ENCODE measurements around the gene ABCC6.
"Not testable (repeated sequence)": the region's sequence is repeated elsewhere in the genome, so short reads cannot be mapped to it uniquely, and the experiment has no call there.

The ABCC6 gene

DNA sequence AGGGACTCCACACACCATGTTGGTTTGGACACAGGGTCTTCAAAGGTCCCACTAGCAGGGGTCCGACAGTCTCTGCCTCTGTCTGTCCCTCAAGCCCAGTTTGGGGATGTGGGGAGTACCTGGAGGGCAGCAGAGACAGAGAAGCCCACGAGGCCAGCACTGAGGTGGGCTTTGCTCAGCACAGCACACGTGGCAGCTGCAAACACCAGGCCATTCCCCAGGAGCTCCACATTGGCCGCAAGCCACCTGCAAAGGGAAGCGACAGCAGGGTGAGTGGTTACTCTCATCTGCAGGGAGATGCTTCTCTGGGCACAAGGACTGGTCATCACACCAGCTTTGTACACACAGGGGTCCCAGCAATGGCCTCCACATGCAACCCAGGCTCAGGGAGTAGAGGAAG lies 62.0 kb downstream of the ABCC6 start:
- DNase-seq (ENCODE audit: low read depth), result no peak

DNA sequence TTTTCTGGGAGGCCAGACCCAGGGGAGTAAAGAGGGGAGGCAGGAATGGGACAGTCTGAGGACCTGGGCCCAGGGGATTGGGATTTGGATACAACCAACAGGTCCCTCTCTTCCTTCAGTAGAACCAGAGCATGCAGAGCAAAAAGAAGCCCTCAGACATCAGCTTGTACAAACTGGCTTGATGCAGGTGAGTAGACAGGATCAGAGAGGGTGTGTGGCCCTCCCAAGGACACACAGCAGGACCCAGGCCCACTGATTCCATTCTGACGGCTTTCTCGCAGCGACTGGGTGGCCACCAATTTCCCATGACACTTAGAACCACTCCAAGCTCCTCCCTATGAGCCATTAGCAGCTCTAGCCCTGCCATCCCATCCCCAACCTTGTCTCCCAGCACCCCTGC lies 63.6 kb downstream of the ABCC6 start:
- DNase-seq (ENCODE audit: low read depth), result no peak

DNA sequence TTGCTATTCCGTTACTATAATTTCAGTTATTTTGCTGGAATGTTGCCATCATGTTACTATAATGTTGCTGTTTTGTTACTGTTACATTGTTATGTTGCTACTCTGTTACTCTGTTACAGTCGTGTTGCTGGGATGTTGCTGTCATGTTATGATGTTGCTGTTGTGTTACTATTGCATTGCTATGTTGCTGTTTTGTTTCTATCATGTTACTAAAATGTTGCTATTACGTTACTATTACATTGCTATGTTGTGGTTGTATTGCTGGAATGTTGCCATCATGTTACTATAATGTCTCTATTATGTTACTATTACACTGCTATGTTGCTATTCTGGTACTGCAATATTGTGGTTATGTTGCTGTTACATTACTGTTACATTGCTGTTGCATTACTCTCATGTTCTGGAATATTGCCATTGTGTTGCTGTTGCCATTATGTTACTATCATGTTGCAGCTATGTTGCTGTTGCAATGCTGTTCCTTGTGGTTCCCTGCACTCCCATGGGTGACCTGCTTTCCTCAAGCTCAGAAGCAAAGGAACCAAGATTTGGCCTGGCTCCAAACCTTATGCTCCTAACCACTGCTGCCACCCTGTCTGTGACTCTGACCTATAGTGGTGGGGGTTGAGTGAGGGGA lies 64.4 kb downstream of the ABCC6 start:
- no peak for DNase-seq (ENCODE audit: low read depth)

DNA sequence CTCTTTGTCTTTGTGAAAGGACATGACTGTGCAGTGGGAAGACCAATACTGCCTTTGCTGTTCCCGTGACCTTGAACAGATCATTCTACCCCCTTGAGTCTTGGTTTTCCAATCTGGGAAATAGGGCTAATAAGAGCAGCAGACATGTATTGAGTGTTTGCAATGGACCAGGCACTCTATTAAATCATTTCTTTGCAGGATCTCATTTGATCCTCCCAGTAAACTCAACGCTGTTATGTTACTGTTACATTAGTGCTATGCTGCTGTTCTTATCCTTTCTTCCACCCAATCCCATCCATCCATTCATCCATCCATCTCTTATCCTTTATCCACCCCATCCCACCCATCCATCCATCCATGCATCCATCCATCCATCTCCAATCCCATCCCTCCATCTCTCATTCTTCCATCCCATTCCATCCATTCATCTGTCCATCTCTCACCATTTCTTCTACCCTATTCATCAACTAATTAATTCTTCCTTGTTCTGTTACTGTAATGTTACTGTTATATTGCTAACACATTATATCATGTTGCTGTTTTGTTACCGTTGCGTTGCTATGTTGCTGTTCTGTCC lies 65.1 kb downstream of the ABCC6 start:
- DNase-seq (ENCODE audit: low read depth), result no peak

DNA sequence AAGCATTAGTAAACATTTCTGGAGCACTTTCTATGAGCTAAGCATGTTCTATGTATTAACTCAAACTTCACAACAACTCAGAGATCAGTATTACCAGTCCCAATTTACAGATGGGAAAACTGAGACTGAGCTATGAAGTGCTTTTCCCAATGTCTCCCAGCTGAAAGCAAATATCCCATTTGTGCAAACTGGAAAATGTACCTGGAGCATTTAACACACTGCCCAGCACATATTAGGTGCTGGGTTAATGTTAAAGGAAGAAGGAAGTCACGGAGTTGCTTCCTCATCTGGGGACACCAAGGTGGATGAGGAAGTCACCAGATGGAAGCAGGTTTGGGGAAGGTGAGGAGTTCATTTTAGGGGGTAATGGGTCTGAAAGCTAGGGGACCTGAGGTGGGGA lies 66.1 kb downstream of the ABCC6 start:
- no peak for DNase-seq (ENCODE audit: low read depth)

DNA sequence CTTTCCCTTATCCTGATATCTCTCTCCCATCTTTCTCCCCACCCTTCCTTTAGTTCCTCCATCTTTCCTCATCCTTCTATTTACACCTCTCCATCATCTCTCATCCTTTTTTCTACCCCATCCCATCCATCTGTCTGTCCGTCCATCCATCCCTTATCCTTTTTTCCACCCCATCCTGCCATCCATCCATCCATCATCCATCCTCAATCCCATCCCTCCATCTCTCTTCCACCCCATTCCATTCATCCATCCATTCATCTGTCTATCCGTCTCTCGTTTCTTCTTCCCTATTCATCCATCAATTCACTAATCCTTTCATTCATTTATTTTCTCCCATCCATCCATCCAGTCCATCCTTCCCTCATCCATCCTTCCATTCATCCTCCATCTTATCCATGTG lies 68.1 kb downstream of the ABCC6 start:
- DNase-seq (ENCODE audit: low read depth), result no peak

DNA sequence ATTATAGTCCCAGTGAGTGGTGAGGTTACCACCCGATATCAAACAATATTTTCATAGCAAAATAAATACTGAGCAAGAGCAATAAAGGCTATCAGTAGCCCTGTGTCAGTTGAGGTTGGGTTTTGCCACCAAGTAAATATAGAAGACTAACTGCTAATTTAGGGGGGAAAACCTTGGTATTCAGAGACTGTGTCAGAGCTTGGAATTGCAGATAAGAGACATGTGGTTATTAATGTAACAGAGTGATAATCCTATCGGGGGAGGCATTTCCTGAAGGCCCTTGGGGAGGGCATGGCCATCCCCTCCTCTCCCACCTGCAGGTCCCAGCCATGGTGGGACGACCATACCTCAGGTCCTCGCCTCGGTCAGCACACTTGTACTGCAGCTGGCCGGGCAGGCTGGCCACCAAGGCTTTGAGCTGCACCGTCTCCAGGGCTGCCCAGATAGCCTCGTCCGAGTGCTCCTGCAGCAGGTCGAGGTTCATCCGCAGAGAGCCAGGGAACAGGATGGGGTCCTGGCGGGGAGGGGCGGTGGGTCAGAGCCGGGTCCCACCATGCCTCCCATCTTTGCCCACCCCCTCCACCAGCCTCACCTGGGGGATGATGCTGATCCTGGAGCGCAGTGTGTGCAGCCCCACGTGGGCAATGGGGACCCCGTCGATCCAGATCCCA lies 68.9 kb downstream of the ABCC6 start:
- DNase-seq (ENCODE audit: low read depth), result no peak

DNA sequence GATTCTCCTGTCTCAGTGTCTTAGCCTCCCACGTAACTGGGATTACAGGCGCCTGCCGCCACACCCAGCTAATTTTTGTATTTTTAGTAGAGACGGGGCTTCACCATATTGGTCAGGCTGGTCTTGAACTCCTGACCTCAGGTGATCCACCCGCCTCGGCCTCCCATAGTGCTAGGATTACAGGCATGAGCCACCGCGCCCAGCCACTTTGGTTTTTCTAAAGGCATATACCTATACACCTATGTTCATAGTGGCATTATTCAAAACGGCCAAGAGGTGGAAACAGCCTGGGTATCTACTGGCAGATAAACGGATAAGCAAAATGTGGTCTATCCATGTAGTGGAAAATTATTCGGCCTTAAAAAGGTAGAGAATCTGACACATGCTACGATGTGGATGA lies 70.3 kb downstream of the ABCC6 start:
- DNase-seq (ENCODE audit: low read depth), result not testable (repeated sequence)

DNA sequence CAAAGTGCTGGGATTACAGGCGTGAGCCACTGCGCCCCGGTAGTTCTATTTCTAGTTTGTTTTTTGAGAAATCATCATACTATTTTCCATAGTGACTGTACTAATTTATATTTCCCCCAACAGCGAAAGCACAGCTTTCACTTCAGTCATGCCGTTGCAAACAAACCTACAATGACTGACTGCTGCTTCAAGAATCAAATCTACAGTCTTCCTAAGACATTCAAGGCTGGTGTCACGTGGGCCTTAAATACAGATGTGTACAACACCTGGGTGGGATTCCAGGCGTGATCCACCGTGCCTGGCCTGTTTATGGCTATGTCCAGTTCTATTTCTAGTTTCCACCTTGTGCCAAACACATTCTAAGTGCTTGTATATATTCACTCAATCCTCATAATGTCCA lies 72.0 kb downstream of the ABCC6 start:
- DNase-seq (ENCODE audit: low read depth), result no peak

DNA sequence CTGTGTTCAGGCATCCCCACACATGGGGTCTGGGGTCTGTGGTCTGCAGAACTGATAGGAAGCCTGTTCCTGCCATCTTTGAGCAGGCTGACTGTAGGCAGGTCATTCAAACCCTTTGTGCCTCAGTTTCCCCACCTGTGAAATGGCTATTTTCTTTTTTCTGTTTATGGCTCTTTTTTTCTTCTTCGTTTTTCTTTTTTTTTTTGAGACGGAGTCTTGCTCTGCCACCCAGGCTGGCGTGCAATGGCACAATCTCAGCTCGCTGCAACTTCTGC lies 72.5 kb downstream of the ABCC6 start:
- no peak for DNase-seq (ENCODE audit: low read depth)

DNA sequence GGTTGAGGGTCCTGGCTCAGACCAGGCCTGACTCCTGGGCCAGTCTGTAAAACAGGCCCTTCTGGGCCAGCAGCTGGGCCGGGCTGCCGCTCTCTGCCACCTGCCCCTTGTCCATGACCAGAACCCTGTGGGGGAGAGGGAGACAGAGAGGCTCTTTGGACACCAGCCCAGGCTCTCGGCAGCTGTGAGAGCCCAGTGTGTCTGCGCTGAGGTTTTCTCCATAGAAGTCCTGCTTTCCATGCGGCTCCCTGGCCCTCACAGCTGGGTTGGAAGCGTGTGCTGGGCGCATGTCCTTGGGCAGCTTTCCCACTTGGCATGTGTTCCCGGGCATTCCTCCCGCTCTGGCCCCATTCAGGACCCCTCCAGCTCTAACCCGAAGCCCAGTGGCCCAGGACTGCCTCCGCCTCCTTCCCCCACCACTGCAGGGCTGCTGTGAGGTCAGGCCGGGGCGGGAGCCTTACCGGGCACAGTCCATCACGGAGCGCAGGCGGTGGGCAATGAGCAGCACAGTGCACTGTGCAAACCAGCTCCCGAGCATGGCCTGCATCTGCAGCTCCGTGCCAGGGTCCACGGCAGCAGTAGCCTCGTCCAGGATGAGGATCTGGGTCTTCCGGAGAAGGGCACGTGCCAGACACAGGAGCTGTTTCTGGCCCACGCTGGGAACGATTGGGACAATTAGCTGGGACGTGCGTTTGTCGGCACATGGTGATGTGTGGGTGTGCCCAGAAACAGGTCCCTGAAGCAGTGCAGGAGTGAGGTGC lies 73.0 kb downstream of the ABCC6 start:
- DNase-seq (ENCODE audit: low read depth), result no peak

DNA sequence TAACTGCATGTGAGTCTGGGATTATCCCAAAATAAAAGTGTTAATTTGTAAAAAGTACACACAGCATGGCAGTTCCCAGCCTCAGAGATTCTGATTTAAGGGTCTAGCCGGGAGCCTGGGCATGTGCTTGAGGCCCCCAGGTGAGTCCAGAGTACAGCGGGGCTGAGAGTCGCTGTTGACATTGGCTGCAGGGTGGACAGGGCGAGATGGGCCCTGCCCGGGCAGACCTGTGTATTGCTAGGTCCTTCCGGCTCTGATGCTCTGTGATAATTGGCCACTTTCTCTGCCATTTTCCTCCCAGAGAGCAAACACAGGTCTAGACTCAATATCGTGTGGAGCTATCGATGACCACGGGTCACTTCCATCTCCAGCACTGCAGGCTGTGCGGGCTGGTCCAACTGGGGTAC lies 73.6 kb downstream of the ABCC6 start:
- DNase-seq (ENCODE audit: low read depth), result no peak

DNA sequence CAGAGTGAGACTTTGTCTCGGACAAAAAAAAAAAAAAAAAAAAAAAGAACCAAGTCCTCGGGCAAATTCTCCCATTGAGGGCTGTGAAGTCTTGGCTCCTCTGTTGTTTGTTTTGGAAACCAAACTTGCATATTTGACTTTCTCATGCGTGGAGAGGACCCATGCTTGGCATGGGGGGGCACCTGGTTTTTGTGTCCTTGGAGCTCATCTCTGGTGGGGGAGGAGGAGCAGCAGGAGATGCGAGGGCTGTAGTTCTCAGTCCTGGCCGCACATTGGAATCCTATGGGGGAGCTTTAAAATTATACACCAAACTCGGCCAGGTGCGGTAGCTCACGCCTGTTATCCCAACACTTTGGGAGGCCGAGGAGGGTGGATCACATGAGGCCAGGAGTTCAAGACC lies 74.5 kb downstream of the ABCC6 start:
- no peak for DNase-seq (ENCODE audit: low read depth)

DNA sequence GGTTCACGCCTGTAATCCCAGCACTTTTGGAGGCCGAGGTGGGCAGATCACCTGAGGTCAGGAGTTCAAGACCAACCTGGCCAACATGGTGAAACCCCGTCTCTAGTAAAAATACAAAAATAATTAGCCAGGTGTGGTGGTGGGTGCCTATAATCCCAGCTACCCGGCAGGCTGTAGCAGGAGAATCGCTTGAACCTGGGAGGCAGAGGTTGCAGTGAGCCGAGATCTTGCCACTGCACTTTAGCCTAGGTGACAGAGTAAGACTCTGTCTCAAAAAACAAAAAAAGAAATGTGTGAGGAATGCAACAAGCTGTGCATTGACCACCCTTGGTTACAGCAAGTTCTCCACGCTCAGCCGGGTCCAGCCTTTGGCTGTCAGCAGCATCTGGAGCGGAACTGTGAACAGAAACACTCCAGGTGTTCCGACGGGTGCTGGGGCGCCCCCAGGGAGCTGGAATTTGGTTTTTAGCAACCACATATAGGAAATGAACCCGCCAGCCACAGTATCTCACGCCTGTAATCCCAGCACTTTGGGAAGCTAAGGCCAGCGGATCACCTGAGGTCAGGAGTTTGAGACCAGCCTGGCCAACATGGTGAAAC lies 75.2 kb downstream of the ABCC6 start:
- DNase-seq (ENCODE audit: low read depth), result not testable (repeated sequence)

DNA sequence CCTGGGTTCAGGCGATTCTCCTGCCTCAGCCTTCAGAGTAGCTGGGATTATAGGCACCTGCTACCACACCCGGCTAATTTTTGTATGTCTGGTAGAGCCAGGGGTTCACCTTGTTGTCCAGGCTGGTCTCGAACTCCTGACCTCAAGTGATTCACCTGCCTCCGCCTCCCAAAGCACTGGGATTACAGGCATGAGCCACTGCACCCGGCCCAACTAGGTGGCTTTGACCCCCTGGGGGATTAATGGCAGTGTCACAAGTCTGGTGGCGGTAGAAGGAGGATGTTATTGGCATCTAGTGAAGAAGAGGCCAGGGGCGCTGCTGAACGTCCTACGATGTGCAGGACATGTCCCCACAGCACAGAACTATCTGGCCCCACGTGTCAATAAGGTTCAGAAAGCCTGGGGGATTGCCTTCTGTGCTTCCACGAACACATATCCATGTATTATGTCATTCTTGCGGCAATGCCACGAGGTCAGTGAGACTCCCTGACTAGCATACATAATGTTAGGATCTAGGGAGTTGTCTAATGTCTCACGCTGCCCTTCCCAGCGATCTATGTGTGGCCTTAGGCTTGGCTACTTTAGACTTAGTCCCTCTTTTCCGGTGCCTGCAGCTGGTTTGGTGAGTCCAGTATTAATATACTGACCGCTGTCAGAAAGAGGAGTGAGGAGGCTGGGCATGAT lies 75.8 kb downstream of the ABCC6 start:
- DNase-seq (ENCODE audit: low read depth), result no peak

DNA sequence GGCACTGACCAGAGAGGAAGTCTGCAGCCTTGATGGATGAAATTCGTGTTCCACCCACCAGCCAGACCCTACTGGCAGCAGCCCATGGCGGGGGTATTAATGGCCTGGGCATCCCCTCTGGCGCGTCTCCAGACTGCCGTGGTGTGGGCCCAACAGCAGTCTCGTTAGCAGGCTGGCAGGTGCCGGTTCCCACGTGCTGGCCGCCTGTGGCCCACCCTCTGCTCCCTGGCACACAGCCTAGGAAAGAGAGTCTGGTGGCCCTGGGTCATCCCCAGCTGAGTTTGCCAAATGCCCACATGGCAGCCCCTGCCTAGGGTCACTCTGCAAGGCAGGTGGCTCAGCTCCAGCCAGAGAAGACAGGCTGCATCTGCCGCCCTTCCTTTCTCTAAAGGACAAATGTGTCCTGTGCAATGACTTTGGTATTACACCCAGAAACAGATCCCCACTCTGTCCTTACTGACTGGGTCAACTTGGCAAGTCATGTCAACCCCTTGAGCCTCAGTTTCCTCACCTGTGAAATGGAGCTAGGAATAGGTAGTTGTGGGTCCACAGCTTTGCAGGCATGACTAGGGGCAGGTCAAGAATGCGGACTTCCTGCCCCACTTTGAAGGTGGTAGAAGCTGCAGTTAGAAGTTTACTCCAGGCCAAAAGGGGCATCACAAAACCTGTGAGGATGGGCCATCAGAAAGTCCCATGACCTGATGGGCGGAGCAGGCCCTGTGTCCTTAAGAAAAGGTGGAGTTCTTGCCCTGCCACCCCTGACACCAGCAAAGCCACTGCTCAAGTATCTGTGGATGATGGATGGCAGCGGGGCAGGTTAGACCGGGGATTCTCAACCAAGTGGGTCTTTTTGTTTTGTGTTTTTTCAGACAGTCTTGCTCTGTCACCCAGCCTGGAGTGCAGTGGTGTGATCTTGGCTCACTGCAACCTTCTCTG lies 76.6 kb downstream of the ABCC6 start:
- no peak for DNase-seq (ENCODE audit: low read depth)

DNA sequence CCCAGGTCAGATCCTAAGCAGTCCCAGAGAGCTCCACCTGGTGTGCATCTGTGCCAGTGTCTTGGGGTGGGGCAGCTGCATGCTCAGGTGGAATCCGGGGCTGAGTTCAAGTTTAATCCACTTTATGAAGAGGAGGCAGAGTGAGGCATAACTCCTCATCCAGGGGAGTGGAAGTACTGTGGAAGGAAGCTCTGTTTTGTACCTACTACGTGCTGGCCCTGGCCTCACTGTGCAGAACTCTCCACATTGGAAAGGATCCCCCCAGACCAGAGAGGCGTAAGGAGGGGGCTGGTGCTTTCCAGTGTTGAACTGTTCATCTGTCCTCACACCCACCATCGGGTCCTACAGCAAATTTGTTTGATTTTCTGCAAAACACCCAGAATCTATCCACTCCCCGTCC lies 78.0 kb downstream of the ABCC6 start:
- no peak for DNase-seq (ENCODE audit: low read depth)

DNA sequence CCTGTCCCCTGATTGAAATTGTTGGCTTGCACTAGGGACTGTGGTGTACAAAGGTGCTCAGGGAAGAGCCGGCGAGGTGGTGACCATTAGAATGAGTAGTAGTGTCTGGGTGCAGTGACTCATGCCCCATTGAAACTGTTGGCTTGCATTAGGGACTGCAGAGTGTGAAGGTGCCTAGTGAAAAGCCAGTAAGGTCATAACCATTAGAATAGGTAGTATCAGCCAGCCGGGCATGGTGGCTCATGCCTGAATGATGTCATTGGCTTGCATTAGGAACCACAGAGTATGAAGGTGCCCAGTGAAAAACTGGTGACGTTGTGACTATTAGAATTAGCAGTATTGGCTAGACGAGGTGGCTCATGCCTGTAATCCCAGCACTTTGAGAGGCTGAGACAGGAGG lies 78.9 kb downstream of the ABCC6 start:
- no peak for DNase-seq (ENCODE audit: low read depth)

DNA sequence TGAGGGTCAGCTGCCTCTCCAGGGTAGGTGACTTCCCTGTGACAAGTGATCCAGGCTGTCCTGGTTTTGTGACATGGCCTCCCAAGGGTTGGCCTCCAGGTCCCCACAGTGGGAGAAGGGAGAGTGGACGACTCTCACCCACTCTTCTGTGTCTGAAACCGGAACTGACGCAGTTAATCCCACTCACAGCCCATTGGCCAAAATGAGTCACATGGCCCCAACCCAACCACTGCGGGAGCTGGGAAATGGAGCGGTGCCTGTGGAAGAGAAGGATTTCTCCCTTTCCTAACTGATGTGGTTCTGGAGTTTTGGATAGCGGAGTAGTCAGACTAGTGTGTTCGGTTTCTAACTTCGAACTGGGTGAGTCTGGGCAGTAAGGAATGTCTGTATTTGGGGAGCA lies 79.4 kb downstream of the ABCC6 start:
- no peak for DNase-seq (ENCODE audit: low read depth)

DNA sequence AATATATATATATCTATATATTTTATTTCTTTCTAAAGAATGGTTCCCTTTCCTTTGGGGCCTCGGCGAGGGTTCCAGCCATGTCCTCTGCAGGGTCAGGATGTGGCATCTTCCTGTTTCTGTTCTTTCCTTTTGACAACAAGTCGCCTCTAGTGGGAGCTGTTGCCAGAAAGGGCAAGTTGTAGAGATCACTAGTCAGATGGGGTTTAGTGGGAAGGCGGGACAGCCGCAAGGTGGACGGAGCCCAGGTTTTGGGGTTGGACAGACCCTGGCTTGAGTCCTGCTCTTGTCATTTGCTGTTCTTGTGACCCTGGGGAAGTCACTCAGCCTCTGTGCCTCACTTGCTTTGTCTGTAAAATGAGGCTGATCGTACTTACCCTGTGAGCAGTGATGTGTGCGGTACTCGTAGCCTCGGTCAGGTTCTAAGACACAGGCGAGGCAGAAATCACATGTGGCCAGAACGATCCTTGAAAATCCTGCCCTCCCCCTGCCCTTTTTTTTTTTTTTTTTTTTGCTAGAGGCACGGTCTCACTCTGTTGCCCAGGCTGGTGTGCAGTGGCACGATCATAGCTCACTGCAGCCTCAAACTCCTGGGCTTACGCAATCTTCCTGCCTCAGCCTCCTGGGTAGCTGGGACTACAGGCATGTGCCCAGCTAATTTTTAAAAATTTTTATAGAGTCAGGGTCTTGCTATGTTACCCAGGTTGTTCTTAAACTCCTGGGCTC lies 80.1 kb downstream of the ABCC6 start:
- DNase-seq (ENCODE audit: low read depth), result no peak
